Stomach (tissue), 4 donors: Measurements from ENCODE around the gene ANKRD44.

Experiments used
- CTCF ChIP-seq, 7 experiments: fragments of 450-650 bp in 4 of 7; fragments of 200-600 bp in 3 of 7; sonication (generic) in 3 of 7; IDR thresholded peaks; one replicate each; pipeline ENCODE4 v1.5.1; 2016 to 2019; ENCODE audit warnings: antibody characterized with exemption in 7 of 7, control low read depth in 2 of 7, mild to moderate bottlenecking in 1 of 7
- POLR2A ChIP-seq, 4 donors: fragments of 450-650 bp; IDR thresholded peaks; one replicate each; pipeline ENCODE4 v1.6.1; 2016; ENCODE audit warnings: antibody characterized with exemption in 4 of 4, control low read depth in 2 of 4, mild to moderate bottlenecking in 1 of 4, moderate library complexity in 1 of 4
- POLR2AphosphoS5 ChIP-seq, 3 donors: sonication (generic); formaldehyde crosslinking; IDR thresholded peaks; one replicate each; pipeline ENCODE4 v1.6.1; 2016; ENCODE audit warnings: antibody characterized with exemption in 3 of 3

GRCh38 chr2:197359859-197360258 lies 49.3 kb upstream of the ANKRD44 start:
- no peak for TF ChIP-seq POLR2AphosphoS5 (IDR thresholded peaks at IDR 0.05)
- TF ChIP-seq CTCF (IDR thresholded peaks at IDR 0.05): no peak
- no peak for TF ChIP-seq POLR2A (IDR thresholded peaks at IDR 0.05)
